Epithelial cell of prostate (primary cell): ENCODE data around the gene DYDC1.
"Not testable (repeated sequence)": the region's sequence is repeated elsewhere in the genome, so short reads cannot be mapped to it uniquely, and the experiment has no call there.

ENCODE experiments used
- DNase-seq: peaks from one replicate; pipeline ENCODE4 v3.0.0-alpha.2; 2011; ENCODE audit warnings: low read depth, low spot score
- H3K27ac ChIP-seq: fragments of 450-650 bp; 2 replicates; pipeline ENCODE4 v1.5.1; 2017; ENCODE audit warnings: mild to moderate bottlenecking

The DYDC1 gene

GRCh38 chr10:80356563-80356988, at the start of gene DYDC1, which contains the start of gene DYDC2:
DYDC1 (minus strand) TSS chr10:80356755; CDS start chr10:80352601, 4,154 bp downstream.
DYDC2 (plus strand) TSS chr10:80356781; CDS start chr10:80362444, 5,663 bp downstream.
- DNase-seq: no peak
- H3K27ac ChIP-seq: no peak within 1 kb of the TSS

- DNase-seq: no peak
- H3K27ac ChIP-seq: no peak overlapping the region
Observed at GRCh38 chr10:80406204-80406603, 49.6 kb upstream of the DYDC1 start.

GRCh38 chr10:80405626-80406025, 49.1 kb upstream of the DYDC1 start:
- no peak for DNase-seq
- no peak overlapping the region for H3K27ac ChIP-seq

- DNase-seq: no peak
- H3K27ac ChIP-seq: no peak overlapping the region
Observed at GRCh38 chr10:80405035-80405434, 48.5 kb upstream of the DYDC1 start.

- no peak for DNase-seq
- no peak overlapping the region for H3K27ac ChIP-seq
Observed at GRCh38 chr10:80400136-80400804, 43.7 kb upstream of the DYDC1 start.

- H3K27ac ChIP-seq: no peak overlapping the region
- no peak for DNase-seq
Observed at GRCh38 chr10:80397014-80397413, 40.5 kb upstream of the DYDC1 start.

- H3K27ac ChIP-seq: no peak overlapping the region
- no peak for DNase-seq
Observed at GRCh38 chr10:80394358-80394916, 37.9 kb upstream of the DYDC1 start.

- no peak overlapping the region for H3K27ac ChIP-seq
- DNase-seq: no peak
Observed at GRCh38 chr10:80392250-80392649, 35.7 kb upstream of the DYDC1 start.

- DNase-seq: no peak
- H3K27ac ChIP-seq: no peak overlapping the region
Observed at GRCh38 chr10:80390740-80391139, 34.2 kb upstream of the DYDC1 start.

- no peak overlapping the region for H3K27ac ChIP-seq
- DNase-seq: no peak
Observed at GRCh38 chr10:80382989-80383388, 26.4 kb upstream of the DYDC1 start.

GRCh38 chr10:80380185-80380584, 23.6 kb upstream of the DYDC1 start:
- no peak overlapping the region for H3K27ac ChIP-seq
- DNase-seq: no peak

- DNase-seq: no peak
- H3K27ac ChIP-seq: no peak overlapping the region
Observed at GRCh38 chr10:80379701-80380100, 23.1 kb upstream of the DYDC1 start.

- H3K27ac ChIP-seq: no peak overlapping the region
Observed at GRCh38 chr10:80373502-80373901, 16.9 kb upstream of the DYDC1 start.

GRCh38 chr10:80372675-80373074, 16.1 kb upstream of the DYDC1 start:
- no peak overlapping the region for H3K27ac ChIP-seq
- no peak for DNase-seq

More at GRCh38 chr10:80373502-80373901, 16.9 kb upstream of the DYDC1 start:
- DNase-seq: no peak

- no peak for DNase-seq
- no peak overlapping the region for H3K27ac ChIP-seq
Observed at GRCh38 chr10:80371467-80371866, 14.9 kb upstream of the DYDC1 start.

- no peak for DNase-seq
- no peak overlapping the region for H3K27ac ChIP-seq
Observed at GRCh38 chr10:80365510-80365909, 9.0 kb upstream of the DYDC1 start.

GRCh38 chr10:80359644-80360043, 3.1 kb upstream of the DYDC1 start:
- no peak for DNase-seq
- no peak overlapping the region for H3K27ac ChIP-seq

GRCh38 chr10:80358925-80359324, 2.4 kb upstream of the DYDC1 start:
- H3K27ac ChIP-seq, DNase-seq: not testable (repeated sequence)

- DNase-seq: no peak
- H3K27ac ChIP-seq: no peak overlapping the region
Observed at GRCh38 chr10:80357851-80358125, 1.2 kb upstream of the DYDC1 start.

GRCh38 chr10:80356989-80357850, 665 bp upstream of the DYDC1 start:
- no peak overlapping the region for H3K27ac ChIP-seq
- DNase-seq: no peak

- H3K27ac ChIP-seq: no peak overlapping the region
- DNase-seq: no peak
Observed at GRCh38 chr10:80351220-80351619, 5.3 kb downstream of the DYDC1 start.
